Gastroesophageal sphincter (tissue), 3 donors: ENCODE results near the gene RPS6KA6.

ENCODE experiments used
- CTCF ChIP-seq, 4 experiments: fragments of 200-600 bp in 2 of 4; fragments of 450-650 bp in 2 of 4; sonication (generic) in 1 of 4; IDR thresholded peaks; one replicate each; pipeline ENCODE4 v1.5.1; 2017 to 2019; ENCODE audit warnings: antibody characterized with exemption in 4 of 4, mild to moderate bottlenecking in 2 of 4, moderate library complexity in 2 of 4
- POLR2A ChIP-seq, 2 donors: fragments of 450-650 bp; IDR thresholded peaks; one replicate each; pipeline ENCODE4 v1.6.1; 2017; ENCODE audit warnings: antibody characterized with exemption in 2 of 2, mild to moderate bottlenecking in 2 of 2, moderate library complexity in 1 of 2

- TF ChIP-seq CTCF (IDR thresholded peaks at IDR 0.05) (no peak), POLR2A (IDR thresholded peaks at IDR 0.05) (no peak)
Measured at GRCh38 chrX:84168095-84168494, 19.9 kb downstream of the RPS6KA6 start.
